Measurements from ENCODE around the gene NAGK.
"Not testable (repeated sequence)": the region's sequence is repeated elsewhere in the genome, so short reads cannot be mapped to it uniquely, and the experiment has no call there.

The NAGK gene

DNA sequence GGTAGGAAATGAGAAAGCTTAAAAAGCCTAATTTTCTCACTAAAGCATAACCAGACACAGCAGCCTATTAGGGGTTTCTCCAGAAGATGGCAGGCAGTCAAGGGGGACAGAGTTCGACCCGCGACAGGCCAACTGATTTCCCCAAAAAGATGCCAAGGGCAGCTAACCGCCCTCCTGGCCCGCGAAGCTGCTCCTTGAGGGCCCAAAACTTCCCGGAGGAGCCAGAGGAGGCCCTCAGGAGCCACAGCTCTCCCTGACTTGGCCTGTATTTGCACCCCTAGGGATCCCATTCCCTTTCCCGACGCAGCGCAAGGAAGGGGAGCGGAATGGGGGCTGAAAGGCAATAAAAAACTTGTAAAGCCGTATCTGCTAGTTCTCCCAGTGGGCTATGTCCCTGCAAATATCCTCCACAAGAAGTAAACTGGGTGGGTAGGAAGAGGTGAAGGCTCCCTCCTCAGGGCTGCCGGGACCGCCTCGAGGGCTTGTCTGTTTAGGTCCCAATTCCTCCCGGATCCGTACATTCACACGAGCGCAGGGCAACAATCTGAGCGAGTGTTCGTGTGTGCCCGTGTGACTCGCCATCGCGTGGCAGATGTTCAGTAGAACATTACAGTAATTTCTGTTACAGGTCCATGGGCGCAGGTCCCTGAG lies 756 bp upstream of the NAGK start:
- DNase-seq (ENCODE audit: extremely low spot score, insufficient read length, low read depth) (no peak), FAIRE-seq (no peak)

DNA sequence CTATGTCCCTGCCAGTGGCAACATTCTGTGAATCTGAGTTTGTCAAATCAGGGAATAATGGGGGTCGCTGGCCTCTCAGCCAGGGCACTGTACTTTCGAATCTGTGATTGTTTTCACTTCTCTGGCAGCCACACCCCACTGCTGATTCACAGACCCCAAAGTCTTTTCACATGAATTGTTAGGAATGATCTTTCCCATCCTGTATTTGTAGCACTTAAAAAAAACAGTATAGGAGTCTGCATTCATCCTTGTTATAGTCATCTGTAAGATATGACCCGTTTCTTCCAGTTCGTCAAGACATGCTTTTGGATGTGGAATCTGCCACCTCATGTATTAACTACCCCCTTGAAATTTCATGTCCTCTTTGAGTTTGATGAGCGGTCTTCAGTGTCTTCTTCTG lies 928 bp downstream of the NAGK start:
- no peak for DNase-seq (ENCODE audit: extremely low spot score, insufficient read length, low read depth)
- FAIRE-seq, result no peak

DNA sequence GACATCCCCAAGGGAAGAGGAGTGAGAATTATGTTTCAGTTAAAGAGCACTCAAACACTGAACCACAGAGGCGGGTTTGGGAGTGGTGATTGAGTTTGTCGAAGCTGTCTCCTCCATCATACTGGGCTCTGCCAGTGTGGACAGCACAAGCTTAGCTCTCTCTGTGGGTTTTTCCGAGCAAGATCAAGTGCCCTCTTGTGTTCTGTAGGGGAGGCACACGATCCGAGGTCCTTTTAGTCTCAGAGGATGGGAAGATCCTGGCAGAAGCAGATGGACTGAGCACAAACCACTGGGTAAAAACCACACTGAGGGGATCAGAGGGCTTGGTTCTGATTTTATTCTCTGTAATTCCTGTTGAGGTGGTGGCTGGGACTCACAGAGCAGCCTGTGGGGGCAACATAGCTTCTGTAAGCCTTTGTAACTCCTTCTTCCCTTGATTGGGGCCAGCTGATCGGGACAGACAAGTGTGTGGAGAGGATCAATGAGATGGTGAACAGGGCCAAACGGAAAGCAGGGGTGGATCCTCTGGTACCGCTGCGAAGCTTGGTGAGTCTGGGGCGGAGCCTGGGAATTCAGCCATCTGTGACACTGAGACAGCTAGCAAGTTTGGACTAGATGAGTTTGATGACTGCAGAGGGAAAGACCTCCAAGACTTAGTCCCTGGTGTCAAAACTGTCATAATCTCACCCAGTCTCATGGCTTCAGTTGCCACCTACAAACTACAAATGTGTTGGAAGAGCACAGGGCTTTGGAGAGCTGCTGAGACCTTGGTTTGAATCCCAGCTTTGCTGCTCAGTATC lies 2.0 kb downstream of the NAGK start:
- DNase-seq (ENCODE audit: extremely low spot score, insufficient read length, low read depth) (no peak), FAIRE-seq (peak; percentile 80)

DNA sequence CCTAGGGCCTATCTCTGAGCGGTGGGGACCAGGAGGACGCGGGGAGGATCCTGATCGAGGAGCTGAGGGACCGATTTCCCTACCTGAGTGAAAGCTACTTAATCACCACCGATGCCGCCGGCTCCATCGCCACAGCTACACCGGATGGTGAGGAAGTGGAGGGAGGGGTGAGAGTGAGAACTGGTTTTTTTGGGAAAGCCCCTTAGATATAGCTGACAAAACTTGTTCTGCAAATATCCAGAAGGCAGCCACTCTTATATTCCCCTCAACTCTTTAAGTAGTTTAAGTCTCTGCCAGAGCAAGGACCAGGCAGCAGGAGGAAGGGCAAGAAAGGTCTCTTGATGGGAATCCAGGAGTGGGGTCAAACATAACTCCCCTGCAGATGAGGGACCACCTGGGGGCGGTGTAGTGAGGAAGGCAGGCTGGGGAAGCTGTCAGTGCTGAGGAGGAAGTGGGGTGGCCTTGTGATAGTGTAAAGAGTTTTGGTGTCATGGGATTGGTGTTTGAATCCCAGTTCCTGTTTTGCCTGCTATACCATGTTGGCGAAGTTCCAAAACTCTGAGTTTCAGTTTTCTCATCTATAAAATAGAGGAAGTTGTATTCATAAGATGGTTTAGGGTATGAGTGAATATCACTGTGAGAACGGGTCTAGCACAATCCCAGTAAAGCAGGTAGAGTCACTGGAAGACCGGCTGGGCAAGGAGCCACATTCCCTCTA lies 3.4 kb downstream of the NAGK start:
- peak; percentile 96 for FAIRE-seq
- DNase-seq (ENCODE audit: extremely low spot score, insufficient read length, low read depth), result peak; percentile 72

DNA sequence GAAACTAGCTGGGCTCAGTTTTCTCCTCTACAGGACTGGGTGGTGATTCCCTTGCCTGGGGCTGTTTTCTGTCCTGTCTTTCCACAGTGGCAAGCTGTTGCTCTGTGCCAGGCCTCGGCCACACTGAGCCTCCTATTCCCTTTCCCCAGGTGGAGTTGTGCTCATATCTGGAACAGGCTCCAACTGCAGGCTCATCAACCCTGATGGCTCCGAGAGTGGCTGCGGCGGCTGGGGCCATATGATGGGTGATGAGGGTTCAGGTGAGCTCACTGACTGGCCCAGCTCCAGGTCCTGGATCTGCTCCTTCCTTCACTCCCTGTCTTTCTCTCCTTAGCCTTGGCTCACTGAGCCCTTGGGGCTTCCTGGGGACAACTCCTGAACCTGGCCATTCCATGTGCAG lies 4.0 kb downstream of the NAGK start:
- no peak for FAIRE-seq
- no peak for DNase-seq (ENCODE audit: extremely low spot score, insufficient read length, low read depth)

DNA sequence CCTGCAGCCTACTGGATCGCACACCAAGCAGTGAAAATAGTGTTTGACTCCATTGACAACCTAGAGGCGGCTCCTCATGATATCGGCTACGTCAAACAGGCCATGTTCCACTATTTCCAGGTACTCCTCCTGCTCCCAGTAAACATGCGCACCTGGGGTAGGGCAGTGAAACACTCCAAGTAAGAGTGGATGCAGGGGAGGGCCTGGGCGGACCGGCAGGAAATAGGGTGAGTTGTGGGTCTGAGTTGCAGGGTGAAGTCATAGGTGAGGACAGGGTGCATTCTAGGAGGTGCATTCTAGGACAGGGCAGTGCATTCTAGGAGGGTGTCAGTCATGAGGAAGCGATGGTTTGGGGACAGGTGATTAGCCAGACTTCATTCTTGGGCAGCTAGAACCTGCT lies 5.0 kb downstream of the NAGK start:
- DNase-seq (ENCODE audit: extremely low spot score, insufficient read length, low read depth) (no peak), FAIRE-seq (no peak)

DNA sequence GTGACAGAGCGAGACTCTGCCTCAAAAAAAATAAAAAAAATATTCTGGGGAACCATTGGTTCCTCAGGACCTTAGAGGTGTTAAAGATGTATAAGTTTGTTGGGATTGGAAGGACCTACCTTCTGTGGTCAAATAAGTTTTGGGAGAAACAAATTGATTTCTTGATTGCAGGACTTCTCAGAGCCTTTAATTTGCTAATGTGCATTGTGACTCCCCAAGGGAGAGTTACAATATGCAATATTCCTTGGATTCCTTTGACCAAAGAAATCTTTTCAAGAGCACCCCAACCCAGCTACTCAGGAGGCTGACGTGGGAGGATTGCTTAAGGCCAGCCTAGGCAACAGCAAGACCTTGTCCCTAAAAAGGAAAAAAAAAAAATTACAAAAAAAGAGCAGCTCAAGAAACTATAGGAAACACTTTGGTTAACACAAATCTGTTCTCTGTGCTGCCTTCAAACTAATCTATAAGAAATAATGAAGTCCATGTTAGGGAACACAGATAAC lies 6.5 kb downstream of the NAGK start:
- FAIRE-seq, result no peak

DNA sequence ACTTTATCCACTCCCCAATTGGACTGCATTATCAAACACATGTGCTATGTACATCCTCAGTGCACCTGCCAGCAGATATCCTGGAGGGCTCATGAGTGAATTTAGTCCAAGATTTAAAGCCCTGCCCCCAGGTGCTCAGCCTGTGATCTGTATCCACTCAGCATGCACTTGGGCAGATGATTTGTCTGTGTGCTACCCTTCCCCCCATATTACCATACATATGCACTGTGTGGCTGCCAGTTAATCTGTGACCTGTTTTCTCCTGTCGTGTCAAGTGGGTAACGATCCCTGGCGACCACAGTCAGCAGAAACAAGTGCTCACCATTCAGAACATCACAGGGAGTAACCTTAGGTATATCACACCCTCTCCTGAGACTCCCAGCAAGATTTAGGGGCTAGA lies 10.2 kb downstream of the NAGK start:
- FAIRE-seq, result no peak
- DNase-seq (ENCODE audit: extremely low spot score, insufficient read length, low read depth), result no peak

More for the DNA sequence above, 6.5 kb downstream of the NAGK start:
- no peak for DNase-seq (ENCODE audit: extremely low spot score, insufficient read length, low read depth)

DNA sequence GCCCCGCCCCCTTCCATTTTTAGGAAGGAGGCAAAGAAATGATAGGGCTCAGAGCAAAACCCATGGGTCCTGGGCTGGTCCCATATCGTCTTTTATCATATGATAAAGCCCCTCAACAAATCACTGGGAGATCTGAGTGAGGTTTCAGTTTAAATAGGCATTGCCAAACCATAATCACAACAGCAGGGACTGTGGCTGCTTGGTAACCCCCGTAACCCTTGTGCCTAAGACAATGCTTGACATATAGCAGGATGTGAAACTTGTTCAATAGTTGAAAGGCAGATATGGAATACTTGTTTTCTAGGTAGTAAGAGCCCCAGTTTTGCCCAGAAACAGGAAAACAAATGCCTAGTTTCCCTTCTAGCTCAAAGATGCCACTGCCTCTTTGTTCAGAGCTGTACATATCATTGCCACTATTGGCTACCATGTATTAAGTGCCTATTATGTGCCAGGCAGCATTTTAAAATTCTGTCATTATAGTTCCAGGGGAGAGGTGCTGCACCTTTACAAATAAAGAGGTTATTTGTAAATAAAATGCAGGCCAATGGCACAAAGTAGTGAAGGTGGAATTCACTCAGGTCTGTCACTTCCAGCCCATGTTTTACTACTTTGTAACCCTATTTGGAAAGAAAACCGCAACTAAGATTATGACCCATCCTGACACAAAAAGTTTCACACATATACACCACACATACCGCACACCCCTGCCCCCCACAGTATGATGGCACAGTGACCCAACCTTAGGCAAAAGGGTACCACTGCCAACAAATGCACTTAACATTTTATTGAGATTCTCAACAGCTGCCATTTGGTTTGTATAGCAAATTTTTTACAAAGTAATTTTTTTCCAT lies 14.2 kb downstream of the NAGK start:
- peak; percentile 33 for FAIRE-seq
- no peak for DNase-seq (ENCODE audit: extremely low spot score, insufficient read length, low read depth)

DNA sequence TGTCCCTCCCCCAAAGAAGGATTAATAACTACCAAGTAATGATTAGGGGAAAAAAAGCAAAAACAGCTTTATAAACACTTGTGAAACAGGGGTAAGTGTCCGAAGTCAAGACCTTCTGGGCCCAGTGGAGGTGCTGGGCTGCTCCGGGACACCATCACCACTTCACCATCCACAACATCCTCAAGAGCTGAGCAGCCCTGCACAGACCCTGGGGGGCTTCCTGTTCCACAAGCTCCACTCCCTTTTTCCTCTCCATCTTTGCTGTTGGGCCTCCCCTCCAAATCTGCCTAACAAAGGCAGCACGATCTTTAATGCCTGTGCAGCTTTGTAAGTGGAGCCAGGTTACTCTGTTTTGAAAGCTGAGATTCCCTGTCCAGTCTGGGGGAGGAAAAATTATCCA lies 14.8 kb downstream of the NAGK start:
- not testable (repeated sequence) for DNase-seq (ENCODE audit: extremely low spot score, insufficient read length, low read depth)
- FAIRE-seq, result peak; percentile 21

DNA sequence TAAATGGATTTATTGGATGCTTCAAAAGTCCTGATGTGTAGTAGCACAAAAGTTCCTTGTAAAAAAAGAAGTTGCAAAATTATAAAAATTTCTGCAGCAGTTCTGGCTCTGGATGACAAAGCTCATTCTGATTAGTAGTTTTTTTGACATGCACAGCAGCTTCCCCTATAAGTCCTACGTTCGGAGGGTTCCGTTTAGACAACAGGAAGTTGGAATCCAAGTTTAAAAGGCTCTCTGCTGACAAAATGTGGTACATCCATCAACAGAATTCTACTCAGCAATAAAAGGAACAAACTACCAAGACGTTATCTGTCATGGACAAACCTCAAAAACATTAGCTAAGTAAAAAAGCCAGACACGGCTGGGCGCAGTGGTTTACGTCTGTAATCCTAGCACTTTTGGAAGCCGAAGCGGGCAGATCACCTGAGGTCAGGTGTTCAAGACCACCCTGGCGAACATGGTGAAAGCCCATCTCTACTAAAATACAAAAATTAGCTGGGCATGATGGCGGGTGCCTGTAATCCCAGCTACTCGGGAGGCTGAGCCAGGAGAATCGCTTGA lies 15.4 kb downstream of the NAGK start:
- DNase-seq (ENCODE audit: extremely low spot score, insufficient read length, low read depth); FAIRE-seq: not testable (repeated sequence)

DNA sequence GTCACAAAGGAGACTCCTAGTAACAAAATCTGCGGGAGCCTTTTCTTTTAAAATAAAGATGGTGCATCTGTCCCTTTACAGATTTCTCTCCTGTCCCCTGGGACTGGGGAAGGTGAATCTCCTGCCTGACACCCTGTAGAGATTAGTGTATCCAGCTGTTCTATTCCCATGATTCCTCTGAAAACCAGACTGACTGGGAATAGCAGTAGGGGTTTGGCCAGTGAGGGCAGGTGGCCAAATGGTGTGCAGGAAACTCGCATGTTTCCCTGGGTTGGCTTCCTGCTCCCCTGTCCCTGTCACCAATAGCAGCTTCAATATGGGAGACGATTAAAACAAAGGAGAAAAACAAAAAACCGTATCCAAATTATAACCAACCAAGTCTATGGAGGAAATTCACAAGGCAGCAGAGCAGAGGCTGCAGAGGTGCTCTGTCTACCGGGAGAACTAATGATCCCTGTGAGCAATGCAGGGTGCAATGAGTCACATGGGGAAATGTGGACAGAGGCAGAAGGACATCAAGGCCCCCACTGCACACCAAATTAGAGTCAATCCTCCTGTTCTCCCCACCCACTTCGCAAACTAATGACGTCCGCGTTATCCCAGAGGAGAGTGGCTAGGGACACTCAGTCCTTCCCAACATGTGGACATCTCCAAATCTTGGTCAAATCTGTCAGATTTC lies 17.0 kb downstream of the NAGK start:
- DNase-seq (ENCODE audit: extremely low spot score, insufficient read length, low read depth); FAIRE-seq: not testable (repeated sequence)

DNA sequence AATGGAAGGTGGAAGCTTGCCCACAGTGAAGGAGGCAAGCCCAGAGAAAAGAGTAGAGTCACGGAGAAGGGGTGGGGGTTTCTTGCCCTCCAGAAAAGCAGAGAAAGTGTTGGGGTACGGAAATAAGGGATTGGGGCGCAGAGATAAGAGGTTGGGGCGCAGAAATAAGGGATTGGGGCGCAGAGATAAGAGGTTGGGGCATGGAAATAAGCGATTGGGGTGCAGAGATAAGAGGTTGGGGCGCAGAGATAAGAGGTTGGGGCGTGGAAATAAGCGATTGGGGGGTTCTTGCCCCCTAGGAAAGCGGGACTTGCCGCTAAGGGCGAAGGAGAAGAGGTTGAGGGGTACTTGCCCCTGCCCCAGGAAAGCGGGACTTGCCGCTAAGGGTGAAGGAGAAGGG lies 21.0 kb downstream of the NAGK start:
- FAIRE-seq; DNase-seq (ENCODE audit: extremely low spot score, insufficient read length, low read depth): not testable (repeated sequence)

DNA sequence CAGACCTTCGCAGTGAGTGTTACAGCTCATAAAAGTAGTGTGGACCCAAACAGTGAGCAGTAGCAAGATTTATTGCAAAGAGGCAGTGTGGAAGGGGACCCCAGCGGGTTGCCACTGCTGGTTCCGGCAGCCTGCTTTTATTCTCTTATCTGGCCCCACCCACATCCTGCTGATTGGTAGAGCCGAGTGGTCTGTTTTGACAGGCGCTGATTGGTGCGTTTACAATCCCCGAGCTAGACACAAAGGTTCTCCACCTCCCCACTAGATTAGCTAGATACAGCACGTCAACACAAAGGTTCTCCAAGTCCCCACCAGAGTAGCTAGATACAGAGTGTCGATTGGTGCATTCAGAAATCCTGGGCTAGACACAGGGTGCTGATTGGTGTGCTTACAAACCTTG lies 23.4 kb downstream of the NAGK start:
- not testable (repeated sequence) for DNase-seq (ENCODE audit: extremely low spot score, insufficient read length, low read depth); FAIRE-seq

DNA sequence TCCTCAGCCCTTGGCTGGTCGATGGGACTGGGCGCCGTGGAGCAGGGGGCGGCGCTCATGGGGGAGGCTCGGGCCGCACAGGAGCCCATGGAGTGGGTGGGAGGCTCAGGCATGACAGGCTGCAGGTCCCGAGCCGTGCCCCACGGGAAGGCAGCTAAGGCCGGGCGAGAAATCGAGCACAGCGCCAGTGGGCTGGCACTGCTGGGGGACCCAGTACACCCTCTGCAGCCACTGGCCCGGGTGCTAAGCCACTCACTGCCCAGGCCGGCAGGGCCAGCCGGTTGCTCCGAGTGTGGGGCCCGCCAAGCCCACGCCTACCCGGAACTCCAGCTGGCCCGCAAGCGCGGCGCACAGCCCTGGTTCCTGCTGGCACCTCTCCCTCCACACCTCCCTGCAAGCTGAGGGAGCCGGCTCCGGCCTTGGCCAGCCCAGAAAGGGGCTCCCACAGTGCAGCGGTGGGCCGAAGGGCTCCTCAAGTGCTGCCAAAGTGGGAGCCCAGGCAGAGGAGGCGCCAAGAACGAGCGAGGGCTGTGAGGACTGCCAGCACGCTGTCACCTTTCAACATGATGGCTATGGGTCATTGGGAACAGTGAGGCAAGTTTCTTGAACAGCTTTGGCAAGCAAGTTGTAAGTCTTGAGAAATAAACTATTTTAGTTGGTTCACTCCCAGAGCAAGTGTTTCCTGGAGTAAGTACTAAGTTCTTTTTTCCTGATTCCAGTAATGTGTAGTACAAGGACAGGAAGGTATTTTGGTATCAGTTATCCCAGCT lies 24.2 kb downstream of the NAGK start:
- FAIRE-seq; DNase-seq (ENCODE audit: extremely low spot score, insufficient read length, low read depth): not testable (repeated sequence)

DNA sequence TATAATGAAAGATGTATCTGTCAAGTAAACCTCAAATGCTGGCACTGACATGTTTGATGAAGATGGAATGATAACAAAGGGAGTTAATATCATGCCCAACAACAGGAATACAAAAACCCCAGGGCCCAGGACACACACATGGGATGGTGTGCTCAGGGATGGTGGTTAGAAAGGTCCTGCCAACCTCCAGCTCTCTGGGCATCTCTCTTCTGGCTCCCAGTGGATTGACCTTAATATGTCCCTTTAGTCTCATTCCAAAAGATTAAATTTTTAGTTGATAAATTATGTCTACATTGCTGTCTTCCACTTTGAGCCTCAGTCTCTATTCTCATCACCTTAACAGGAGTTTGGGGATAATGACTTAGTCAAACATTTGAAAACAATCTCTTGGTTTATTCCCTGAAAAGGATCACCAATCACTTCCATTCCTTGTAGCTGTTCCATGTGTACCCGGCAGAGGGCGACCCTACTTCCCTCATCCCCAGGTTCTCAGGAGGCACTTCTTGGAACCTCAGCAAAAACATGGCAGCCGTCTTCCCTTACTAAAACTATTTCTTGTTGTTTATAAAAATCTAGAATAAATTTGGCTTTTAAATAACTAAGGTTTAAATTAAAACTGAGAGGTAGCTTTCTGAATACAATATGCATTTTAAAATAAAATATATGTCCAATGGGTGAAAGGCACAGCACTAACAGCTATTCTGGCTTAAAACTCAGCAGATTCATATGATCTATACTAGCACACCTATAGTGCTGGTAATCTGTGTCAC lies 31.9 kb downstream of the NAGK start:
- DNase-seq (ENCODE audit: extremely low spot score, insufficient read length, low read depth), result peak; percentile 25

DNA sequence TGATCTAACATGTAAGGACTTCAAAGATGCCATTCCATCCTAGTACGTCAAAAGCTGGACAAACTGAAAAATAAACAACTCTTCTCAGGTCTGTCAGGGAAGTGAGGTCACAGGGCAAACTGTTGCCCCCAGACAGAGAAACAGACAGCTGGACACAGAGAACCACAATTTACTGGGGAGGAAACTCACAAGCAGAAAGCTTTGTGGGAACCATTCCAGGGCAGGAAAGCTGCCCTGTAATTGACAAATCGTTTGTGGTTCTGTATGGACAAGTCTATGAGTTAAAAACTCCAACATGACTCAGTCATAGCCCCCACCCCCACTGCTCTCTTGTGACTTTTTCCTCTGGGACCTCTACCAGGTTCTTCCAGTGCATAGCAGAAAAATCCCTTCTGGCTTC lies 33.2 kb downstream of the NAGK start:
- DNase-seq (ENCODE audit: extremely low spot score, insufficient read length, low read depth) (no peak), FAIRE-seq (no peak)

More for the DNA sequence above, 31.9 kb downstream of the NAGK start:
- FAIRE-seq, result peak; percentile 68
